Liver (tissue), 9 donors: ENCODE measurements around the gene NUP35. TPM values are rescaled to one million over a fixed set of nuclear protein-coding genes. Genes with fewer than 3 reads are reported as not detected.

Experiments used
- DNase-seq: peaks from one replicate; pipeline ENCODE4 v3.0.0-alpha.2; 2017; ENCODE audit warnings: low spot score
- H3K27ac ChIP-seq, 2 donors: one replicate each; pipeline ENCODE4 v1.7.0; 2013; ENCODE audit warnings: inconsistent platforms in 2 of 2, low read length in 2 of 2, control low read depth in 1 of 2, low read depth in 1 of 2, mild to moderate bottlenecking in 1 of 2
- H3K27me3 ChIP-seq, 4 donors: one replicate each; pipeline versions ENCODE4 v1.6.1 to v1.7.0; 2013; ENCODE audit warnings: low read length in 3 of 4, inconsistent platforms in 1 of 4, mild to moderate bottlenecking in 1 of 4, moderate library complexity in 1 of 4; ENCODE audit not compliant: control insufficient read depth in 4 of 4, insufficient read depth in 4 of 4
- H3K36me3 ChIP-seq, 4 donors: one replicate each; pipeline versions ENCODE4 v1.6.1 to v1.7.0; 2013; ENCODE audit warnings: low read length in 3 of 4, mild to moderate bottlenecking in 3 of 4, low read depth in 1 of 4, moderate library complexity in 1 of 4; ENCODE audit not compliant: control insufficient read depth in 4 of 4, insufficient read depth in 3 of 4
- H3K4me1 ChIP-seq, 4 donors: one replicate each; pipeline versions ENCODE4 v1.6.1 to v1.7.0; 2013; ENCODE audit warnings: low read length in 3 of 4, mild to moderate bottlenecking in 3 of 4, moderate library complexity in 1 of 4; ENCODE audit not compliant: control insufficient read depth in 4 of 4, insufficient read depth in 4 of 4
- H3K4me3 ChIP-seq, 3 donors: one replicate each; pipeline versions ENCODE4 v1.6.1 to v1.7.0; 2013; ENCODE audit warnings: low read length in 3 of 3, control low read depth in 1 of 3, low read depth in 1 of 3, mild to moderate bottlenecking in 1 of 3
- H3K9ac ChIP-seq, 2 donors: one replicate each; pipeline ENCODE4 v1.7.0; 2013; ENCODE audit warnings: low read length in 2 of 2, mild to moderate bottlenecking in 2 of 2, moderate library complexity in 2 of 2, control low read depth in 1 of 2, low read depth in 1 of 2
- H3K9me3 ChIP-seq, 4 donors: one replicate each; pipeline versions ENCODE4 v1.6.1 to v1.7.0; 2013; ENCODE audit warnings: low read length in 3 of 4; ENCODE audit not compliant: control insufficient read depth in 4 of 4
- EGR1 ChIP-seq, 2 donors: IDR thresholded peaks; 2 replicates each; pipeline ENCODE4 v1.6.1; 2016 to 2018; ENCODE audit warnings: antibody characterized with exemption in 2 of 2, low read depth in 2 of 2
- FOXA1 ChIP-seq: IDR thresholded peaks from 2 replicates; pipeline ENCODE4 v1.6.1; 2016; ENCODE audit warnings: antibody characterized with exemption
- FOXA2 ChIP-seq: IDR thresholded peaks from 2 replicates; pipeline ENCODE4 v1.6.1; 2016; ENCODE audit warnings: antibody characterized with exemption
- GABPA ChIP-seq, 2 donors: IDR thresholded peaks in 1 of 2; conservative IDR thresholded peaks in 1 of 2; 2 replicates each; pipeline ENCODE4 v1.6.1; 2016; ENCODE audit warnings: antibody characterized with exemption in 2 of 2, mild to moderate bottlenecking in 1 of 2, moderate library complexity in 1 of 2
- HNF4A ChIP-seq, 2 donors: conservative IDR thresholded peaks; 2 replicates each; pipeline ENCODE4 v1.6.1; 2016; ENCODE audit warnings: antibody characterized with exemption in 2 of 2, mild to moderate bottlenecking in 2 of 2
- HNF4G ChIP-seq: IDR thresholded peaks from 2 replicates; pipeline ENCODE4 v1.6.1; 2016; ENCODE audit warnings: antibody characterized with exemption
- JUND ChIP-seq, 2 donors: IDR thresholded peaks; 2 replicates each; pipeline ENCODE4 v1.6.1; 2016; ENCODE audit warnings: antibody characterized with exemption in 2 of 2
- MAX ChIP-seq: IDR thresholded peaks from 2 replicates; pipeline ENCODE4 v1.6.1; 2016; ENCODE audit warnings: antibody characterized with exemption
- NR2F2 ChIP-seq: IDR thresholded peaks from 2 replicates; pipeline ENCODE4 v1.6.1; 2016; ENCODE audit warnings: antibody characterized with exemption
- RAD21 ChIP-seq, 2 donors: IDR thresholded peaks; 2 replicates each; pipeline ENCODE4 v1.6.1; 2016; ENCODE audit warnings: antibody characterized with exemption in 2 of 2, mild to moderate bottlenecking in 2 of 2
- REST ChIP-seq: IDR thresholded peaks from 2 replicates; pipeline ENCODE4 v1.6.1; 2016; ENCODE audit warnings: antibody characterized with exemption, mild to moderate bottlenecking
- RXRA ChIP-seq, 2 donors: IDR thresholded peaks; 2 replicates each; pipeline ENCODE4 v1.6.1; 2017 to 2018; ENCODE audit warnings: antibody characterized with exemption in 2 of 2, mild to moderate bottlenecking in 1 of 2
- SP1 ChIP-seq: IDR thresholded peaks from 2 replicates; pipeline ENCODE4 v1.6.1; 2018; ENCODE audit warnings: antibody characterized with exemption, mild to moderate bottlenecking
- TAF1 ChIP-seq: conservative IDR thresholded peaks from 2 replicates; pipeline ENCODE4 v1.6.1; 2016; ENCODE audit warnings: antibody characterized with exemption, mild to moderate bottlenecking
- YY1 ChIP-seq: IDR thresholded peaks from 2 replicates; pipeline ENCODE4 v1.6.1; 2016; ENCODE audit warnings: antibody characterized with exemption, mild to moderate bottlenecking
- ZBTB33 ChIP-seq: IDR thresholded peaks from 2 replicates; pipeline ENCODE4 v1.6.1; 2016; ENCODE audit warnings: antibody characterized with exemption
- WGBS: extraction: QIAGEN DNeasy Blood & Tissue Kit; methylation state at CpG from one replicate; pipeline ENCODE4 v1.1.7; 2013; 5-methylcytosine and 5-hydroxymethylcytosine counted together
- polyA plus RNA-seq, 2 donors: library from polyadenylated mRNA; stranded (reverse) in 1 of 2; unstranded in 1 of 2; fragments of 200-250 nt in 1 of 2; fragments of >200 nt in 1 of 2; fragmentation: Nextera tagmentation in 1 of 2; extraction: Ambion mirVana in 1 of 2; gene quantifications; one replicate each; pipeline versions ENCODE4 v1.2.1 to v1.2.3, GENCODE V29; 2013 to 2015
- total RNA-seq, 2 donors: library from RNA; depleted of rRNA; stranded (reverse); fragments of >200 nt; gene quantifications; one replicate each; pipeline ENCODE4 v1.2.3, GENCODE V29; 2014
- TF ChIP-seq, protein P1 (sequence below): fragments of 150-350 bp; IDR thresholded peaks from 2 replicates; pipeline ENCODE4 v1.5.1; 2017; ENCODE audit warnings: improper control_type of control experiment, low read depth, low read length; ENCODE audit not compliant: missing input control
- TF ChIP-seq, protein P2 (sequence below): IDR thresholded peaks from 2 replicates; pipeline ENCODE4 v1.6.1; 2016; ENCODE audit warnings: antibody characterized with exemption
- donor health status: healthy.
- donor health status: healthy.
- donor health status: healthy.
- donor health status: healthy.
- donor health status: healthy.

The NUP35 gene
- total and polyA plus RNA-seq, 4 donors = 6.8 to 15.0 (median 10.8) TPM

GRCh38 chr2:183079139-183079775 lies 45.0 kb upstream of the NUP35 start:
- 46% methylated on average over 13 of the region's 13 CpGs for WGBS
- H3K4me3 ChIP-seq = peak overlapping the region; percentile 70 to 96 (median 93)
- peak overlapping the region; percentile 32 to 97 for H3K9ac ChIP-seq
- no peaks in the 10 kb centered on the region for H3K27me3 ChIP-seq
- peak overlapping the region; percentile 80 to 83 for H3K27ac ChIP-seq
- no peaks in the 10 kb centered on the region for H3K36me3 ChIP-seq
- no peak for DNase-seq
- no peak for TF ChIP-seq RAD21 (IDR thresholded peaks at IDR 0.05)
- no peak for TF ChIP-seq FOXA2
- no peak for TF ChIP-seq NR2F2
- TF ChIP-seq MAX = no peak
- H3K9me3 ChIP-seq = no peaks in the 10 kb centered on the region
- peaks cover 0 to 13% (median 3%) of the 10 kb centered on the region in 4 donors for H3K4me1 ChIP-seq

GRCh38 chr2:183081911-183082310 lies 42.3 kb upstream of the NUP35 start:
- no peaks in the 10 kb centered on the region for H3K27me3 ChIP-seq
- H3K4me1 ChIP-seq = peaks cover 0 to 13% (median 3%) of the 10 kb centered on the region in 4 donors
- no peak overlapping the region for H3K4me3 ChIP-seq
- no peaks in the 10 kb centered on the region for H3K36me3 ChIP-seq
- no peaks in the 10 kb centered on the region for H3K9me3 ChIP-seq
- WGBS = 72% methylated on average over 1 of the region's 1 CpG
- no peak for DNase-seq
- no peak overlapping the region for H3K9ac ChIP-seq
- H3K27ac ChIP-seq = no peak overlapping the region
- no peak for TF ChIP-seq JUND (IDR thresholded peaks at IDR 0.05)
- no peak for TF ChIP-seq EGR1 (IDR thresholded peaks at IDR 0.05; ENCODE audit: low read depth in 2 of 2)
- no peak for TF ChIP-seq RXRA (IDR thresholded peaks at IDR 0.05)
- TF ChIP-seq NR2F2 = no peak
- TF ChIP-seq, protein P1, sequence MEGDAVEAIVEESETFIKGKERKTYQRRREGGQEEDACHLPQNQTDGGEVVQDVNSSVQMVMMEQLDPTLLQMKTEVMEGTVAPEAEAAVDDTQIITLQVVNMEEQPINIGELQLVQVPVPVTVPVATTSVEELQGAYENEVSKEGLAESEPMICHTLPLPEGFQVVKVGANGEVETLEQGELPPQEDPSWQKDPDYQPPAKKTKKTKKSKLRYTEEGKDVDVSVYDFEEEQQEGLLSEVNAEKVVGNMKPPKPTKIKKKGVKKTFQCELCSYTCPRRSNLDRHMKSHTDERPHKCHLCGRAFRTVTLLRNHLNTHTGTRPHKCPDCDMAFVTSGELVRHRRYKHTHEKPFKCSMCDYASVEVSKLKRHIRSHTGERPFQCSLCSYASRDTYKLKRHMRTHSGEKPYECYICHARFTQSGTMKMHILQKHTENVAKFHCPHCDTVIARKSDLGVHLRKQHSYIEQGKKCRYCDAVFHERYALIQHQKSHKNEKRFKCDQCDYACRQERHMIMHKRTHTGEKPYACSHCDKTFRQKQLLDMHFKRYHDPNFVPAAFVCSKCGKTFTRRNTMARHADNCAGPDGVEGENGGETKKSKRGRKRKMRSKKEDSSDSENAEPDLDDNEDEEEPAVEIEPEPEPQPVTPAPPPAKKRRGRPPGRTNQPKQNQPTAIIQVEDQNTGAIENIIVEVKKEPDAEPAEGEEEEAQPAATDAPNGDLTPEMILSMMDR = no peak
- TF ChIP-seq MAX = no peak
- no peak for TF ChIP-seq HNF4G
- no peak for TF ChIP-seq FOXA2
- no peak for TF ChIP-seq TAF1
- no peak for TF ChIP-seq REST
- TF ChIP-seq RAD21 (IDR thresholded peaks at IDR 0.05) = no peak
- TF ChIP-seq GABPA (IDR thresholded peaks at IDR 0.05 in 1 of 2, conservative IDR thresholded peaks at IDR 0.05 in 1 of 2) = no peak
- TF ChIP-seq ZBTB33 = no peak
- TF ChIP-seq HNF4A (conservative IDR thresholded peaks at IDR 0.05) = no peak
- TF ChIP-seq YY1 = no peak
- TF ChIP-seq FOXA1 = no peak
- no peak for TF ChIP-seq SP1
- TF ChIP-seq, protein P2, sequence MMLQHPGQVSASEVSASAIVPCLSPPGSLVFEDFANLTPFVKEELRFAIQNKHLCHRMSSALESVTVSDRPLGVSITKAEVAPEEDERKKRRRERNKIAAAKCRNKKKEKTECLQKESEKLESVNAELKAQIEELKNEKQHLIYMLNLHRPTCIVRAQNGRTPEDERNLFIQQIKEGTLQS = no peak
